GM12878 (cell line): ENCODE measurements around the gene KIAA1217. TPM values are rescaled to one million over a fixed set of nuclear protein-coding genes. Genes with fewer than 3 reads are reported as not detected.

Experiments
- BRCA1 ChIP-seq: IDR thresholded peaks from 2 replicates; pipeline ENCODE4 v1.6.1; 2011; ENCODE audit warnings: low read depth, low read length, improper control_type of control experiment
- CREM ChIP-seq: IDR thresholded peaks from 2 replicates; pipeline ENCODE4 v1.6.1; 2014; ENCODE audit warnings: antibody characterized with exemption, low read depth
- EED ChIP-seq: sonication (generic); IDR thresholded peaks from 2 replicates; pipeline ENCODE4 v1.6.1; 2016; ENCODE audit warnings: antibody characterized with exemption, low read depth
- FOS ChIP-seq: IDR thresholded peaks from 3 replicates; pipeline ENCODE4 v1.6.1; 2011; ENCODE audit warnings: borderline replicate concordance; ENCODE audit not compliant: insufficient read length; ENCODE audit errors: extremely low read depth
- GABPA ChIP-seq: IDR thresholded peaks from 2 replicates; pipeline ENCODE4 v1.6.1; 2014; ENCODE audit warnings: antibody characterized with exemption, low read depth, mild to moderate bottlenecking, inconsistent platforms
- IRF4 ChIP-seq: IDR thresholded peaks from 2 replicates; pipeline ENCODE4 v1.6.1; 2011; ENCODE audit warnings: low read depth, low read length
- IRF5 ChIP-seq: fragments of 450-650 bp; IDR thresholded peaks from 2 replicates; pipeline ENCODE4 v1.6.1; 2017; ENCODE audit warnings: borderline replicate concordance
- MTA2 ChIP-seq: fragments of 450-650 bp; IDR thresholded peaks from 2 replicates; pipeline ENCODE4 v1.6.1; 2016; ENCODE audit warnings: low read depth, mild to moderate bottlenecking, moderate library complexity
- NFIC ChIP-seq: IDR thresholded peaks from 2 replicates; pipeline ENCODE4 v1.6.1; 2012; ENCODE audit warnings: low read depth, mild to moderate bottlenecking, inconsistent platforms, low read length, moderate library complexity
- NFYB ChIP-seq: IDR thresholded peaks from 2 replicates; pipeline ENCODE4 v1.6.1; 2011; ENCODE audit warnings: low read depth, mild to moderate bottlenecking, low read length, improper control_type of control experiment, moderate library complexity; ENCODE audit not compliant: insufficient read depth
- NR2F1 ChIP-seq: fragments of 450-650 bp; conservative IDR thresholded peaks from 2 replicates; pipeline ENCODE4 v1.6.1; 2017; ENCODE audit warnings: mild to moderate bottlenecking
- PAX5 ChIP-seq: IDR thresholded peaks from 2 replicates; pipeline ENCODE4 v1.6.1; 2011; ENCODE audit warnings: low read depth, low read length, borderline replicate concordance
- PAX8 ChIP-seq: fragments of 450-650 bp; IDR thresholded peaks from 2 replicates; pipeline ENCODE4 v1.6.1; 2017; ENCODE audit warnings: mild to moderate bottlenecking, moderate library complexity
- RBBP5 ChIP-seq: fragments of 200-600 bp; sonication (generic); conservative IDR thresholded peaks from 2 replicates; pipeline ENCODE4 v1.6.1; 2016
- RELA ChIP-seq: fragments of 450-650 bp; IDR thresholded peaks from 2 replicates; pipeline ENCODE4 v1.8.0; 2014; ENCODE audit warnings: borderline replicate concordance; ENCODE audit not compliant: partially characterized antibody
- SPI1 ChIP-seq: IDR thresholded peaks from 2 replicates; pipeline ENCODE4 v1.6.1; 2011; ENCODE audit warnings: low read depth, mild to moderate bottlenecking, low read length, moderate library complexity, borderline replicate concordance; ENCODE audit not compliant: insufficient read depth
- SRF ChIP-seq, 2 experiments: IDR thresholded peaks; 2 replicates each; pipeline ENCODE4 v1.6.1; 2011; ENCODE audit warnings: low read depth in 2 of 2, low read length in 2 of 2, mild to moderate bottlenecking in 1 of 2, moderate library complexity in 1 of 2
- STAT1 ChIP-seq: fragments of 450-650 bp; conservative IDR thresholded peaks from 2 replicates; pipeline ENCODE4 v1.6.1; 2014; ENCODE audit warnings: antibody characterized with exemption, mild to moderate bottlenecking
- STAT3 ChIP-seq: IDR thresholded peaks from 2 replicates; pipeline ENCODE4 v1.6.1; 2011; ENCODE audit warnings: low read depth, low read length, improper control_type of control experiment
- TAF1 ChIP-seq: IDR thresholded peaks from 2 replicates; pipeline ENCODE4 v1.6.1; 2011; ENCODE audit warnings: mild to moderate bottlenecking, low read depth, low read length, borderline replicate concordance
- TCF7 ChIP-seq: IDR thresholded peaks from 2 replicates; pipeline ENCODE4 v1.6.1; 2014; ENCODE audit warnings: antibody characterized with exemption, borderline replicate concordance
- YY1 ChIP-seq: IDR thresholded peaks from 2 replicates; pipeline ENCODE4 v1.6.1; 2011; ENCODE audit warnings: low read depth, mild to moderate bottlenecking, low read length
- ZSCAN29 ChIP-seq: fragments of 450-650 bp; IDR thresholded peaks from 2 replicates; pipeline ENCODE4 v1.6.1; 2017; ENCODE audit warnings: mild to moderate bottlenecking, moderate library complexity
- polyA plus RNA-seq, 11 experiments: library from polyadenylated mRNA; depleted of rRNA in 4 of 11; unstranded in 6 of 11; stranded (reverse) in 5 of 11; fragments of >200 nt; fragmentation: Nextera tagmentation in 4 of 11; fragmentation: Illumina TruSeq in 1 of 11; extraction: Ambion mirVana in 4 of 11; extraction: Trizol in 1 of 11; gene quantifications; 1 replicate in 1 of 11; 2 replicates in 10 of 11; pipeline versions ENCODE4 v1.2.1 to v1.2.3, GENCODE V29; 2011 to 2016; ENCODE audit warnings: inconsistent platforms in 2 of 11, missing spikeins in 2 of 11, low read depth in 1 of 11
- total RNA-seq, 4 experiments: library from RNA; depleted of rRNA in 3 of 4; stranded (reverse); fragments of >200 nt in 3 of 4; fragmentation: Illumina TruSeq in 1 of 4; extraction: Trizol in 1 of 4; gene quantifications; 2 replicates each; pipeline versions ENCODE4 v1.2.1 to v1.2.3, GENCODE V29; 2013 to 2021
- TF ChIP-seq, protein P1 (sequence below): IDR thresholded peaks from 2 replicates; pipeline ENCODE4 v1.6.1; 2012; ENCODE audit warnings: low read depth, low read length, improper control_type of control experiment
- TF ChIP-seq, protein P2 (sequence below): fragments of 450-650 bp; IDR thresholded peaks from 2 replicates; pipeline ENCODE4 v1.6.1; 2017; ENCODE audit warnings: mild to moderate bottlenecking, moderate library complexity

KIAA1217 gene
- total and polyA plus RNA-seq, 10 of the 15 experiments (the other 5 are each of a cell fraction or from before 2014, with no cell fraction given): 0.57 to 3.8 (median 2.1) TPM

GRCh38 chr10:24463611-24464426 is 254.9 kb downstream of the KIAA1217 start (continued):
- TF ChIP-seq, protein P1, sequence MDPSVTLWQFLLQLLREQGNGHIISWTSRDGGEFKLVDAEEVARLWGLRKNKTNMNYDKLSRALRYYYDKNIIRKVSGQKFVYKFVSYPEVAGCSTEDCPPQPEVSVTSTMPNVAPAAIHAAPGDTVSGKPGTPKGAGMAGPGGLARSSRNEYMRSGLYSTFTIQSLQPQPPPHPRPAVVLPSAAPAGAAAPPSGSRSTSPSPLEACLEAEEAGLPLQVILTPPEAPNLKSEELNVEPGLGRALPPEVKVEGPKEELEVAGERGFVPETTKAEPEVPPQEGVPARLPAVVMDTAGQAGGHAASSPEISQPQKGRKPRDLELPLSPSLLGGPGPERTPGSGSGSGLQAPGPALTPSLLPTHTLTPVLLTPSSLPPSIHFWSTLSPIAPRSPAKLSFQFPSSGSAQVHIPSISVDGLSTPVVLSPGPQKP: no peak
- TF ChIP-seq RELA: no peak
- TF ChIP-seq SRF (IDR thresholded peaks at IDR 0.05; ENCODE audit: low read depth in 2 of 2, low read length in 2 of 2): no peak
- no peak for TF ChIP-seq NFYB
- TF ChIP-seq YY1: 0 out of 2 replicates have a peak, but pooled peaks have one; percentile 21
- no peak for TF ChIP-seq GABPA
- no peak for TF ChIP-seq TAF1
- no peak for TF ChIP-seq IRF5
- TF ChIP-seq NR2F1: 0 out of 2 replicates have a peak, but pooled peaks have one; percentile 19
- no peak for TF ChIP-seq SPI1
- TF ChIP-seq PAX8: no peak
- TF ChIP-seq CREM: peak; percentile 51; the same call in 1 of the 2 replicates
- no peak for TF ChIP-seq RBBP5
- TF ChIP-seq, protein P2, sequence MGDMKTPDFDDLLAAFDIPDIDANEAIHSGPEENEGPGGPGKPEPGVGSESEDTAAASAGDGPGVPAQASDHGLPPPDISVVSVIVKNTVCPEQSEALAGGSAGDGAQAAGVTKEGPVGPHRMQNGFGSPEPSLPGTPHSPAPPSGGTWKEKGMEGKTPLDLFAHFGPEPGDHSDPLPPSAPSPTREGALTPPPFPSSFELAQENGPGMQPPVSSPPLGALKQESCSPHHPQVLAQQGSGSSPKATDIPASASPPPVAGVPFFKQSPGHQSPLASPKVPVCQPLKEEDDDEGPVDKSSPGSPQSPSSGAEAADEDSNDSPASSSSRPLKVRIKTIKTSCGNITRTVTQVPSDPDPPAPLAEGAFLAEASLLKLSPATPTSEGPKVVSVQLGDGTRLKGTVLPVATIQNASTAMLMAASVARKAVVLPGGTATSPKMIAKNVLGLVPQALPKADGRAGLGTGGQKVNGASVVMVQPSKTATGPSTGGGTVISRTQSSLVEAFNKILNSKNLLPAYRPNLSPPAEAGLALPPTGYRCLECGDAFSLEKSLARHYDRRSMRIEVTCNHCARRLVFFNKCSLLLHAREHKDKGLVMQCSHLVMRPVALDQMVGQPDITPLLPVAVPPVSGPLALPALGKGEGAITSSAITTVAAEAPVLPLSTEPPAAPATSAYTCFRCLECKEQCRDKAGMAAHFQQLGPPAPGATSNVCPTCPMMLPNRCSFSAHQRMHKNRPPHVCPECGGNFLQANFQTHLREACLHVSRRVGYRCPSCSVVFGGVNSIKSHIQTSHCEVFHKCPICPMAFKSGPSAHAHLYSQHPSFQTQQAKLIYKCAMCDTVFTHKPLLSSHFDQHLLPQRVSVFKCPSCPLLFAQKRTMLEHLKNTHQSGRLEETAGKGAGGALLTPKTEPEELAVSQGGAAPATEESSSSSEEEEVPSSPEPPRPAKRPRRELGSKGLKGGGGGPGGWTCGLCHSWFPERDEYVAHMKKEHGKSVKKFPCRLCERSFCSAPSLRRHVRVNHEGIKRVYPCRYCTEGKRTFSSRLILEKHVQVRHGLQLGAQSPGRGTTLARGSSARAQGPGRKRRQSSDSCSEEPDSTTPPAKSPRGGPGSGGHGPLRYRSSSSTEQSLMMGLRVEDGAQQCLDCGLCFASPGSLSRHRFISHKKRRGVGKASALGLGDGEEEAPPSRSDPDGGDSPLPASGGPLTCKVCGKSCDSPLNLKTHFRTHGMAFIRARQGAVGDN: no peak
- peak; percentile 61; the same call in 1 of the 2 replicates for TF ChIP-seq PAX5
- TF ChIP-seq STAT1: no peak
- TF ChIP-seq FOS: no peak
- TF ChIP-seq BRCA1: no peak
- TF ChIP-seq NFIC: peak; percentile 43; the same call in 1 of the 2 replicates
- TF ChIP-seq IRF4: peak; percentile 81; the same call in 1 of the 2 replicates
- TF ChIP-seq TCF7: no peak
- no peak for TF ChIP-seq STAT3
- TF ChIP-seq ZSCAN29: no peak
- peak; percentile 47; the same call in 1 of the 2 replicates for TF ChIP-seq EED
- peak; percentile 66 for TF ChIP-seq MTA2
